Keratinocyte (primary cell): ENCODE data around the gene MINK1. TPM values are rescaled to one million over a fixed set of nuclear protein-coding genes. Genes with fewer than 3 reads are reported as not detected.
A peak's percentile ranks its signal among the peaks of the same experiment; 100 is the strongest.

Source experiments
- DNase-seq: peaks from one replicate; pipeline ENCODE4 v3.0.0-alpha.2; 2011; ENCODE audit warnings: low read depth, missing footprints, low spot score
- FAIRE-seq: peaks from 2 replicates; lab custom pipeline; 2011; peaks lifted over from hg19 to GRCh38; lab: Jason Lieb, UNC
- H2AFZ ChIP-seq: 2 replicates; pipeline ENCODE4 v1.6.0; 2012; ENCODE audit warnings: low read length, control low read depth, inconsistent platforms; ENCODE audit not compliant: control insufficient read depth
- H3K27ac ChIP-seq: 2 replicates; pipeline ENCODE4 v1.5.1; 2011; ENCODE audit warnings: low read length; ENCODE audit not compliant: control insufficient read depth, insufficient read depth
- H3K27me3 ChIP-seq: 3 replicates; pipeline ENCODE4 v1.6.0; 2011; ENCODE audit warnings: low read length; ENCODE audit not compliant: control insufficient read depth, insufficient read depth; ENCODE audit errors: extremely low read depth
- H3K36me3 ChIP-seq, 2 experiments: 2 replicates in 1 of 2; 3 replicates in 1 of 2; pipeline ENCODE4 v1.5.1; 2011; ENCODE audit warnings: low read length in 2 of 2, mild to moderate bottlenecking in 1 of 2; ENCODE audit not compliant: control insufficient read depth in 2 of 2, insufficient read depth in 2 of 2; ENCODE audit errors: extremely low read depth in 1 of 2
- H3K4me1 ChIP-seq: 3 replicates; pipeline ENCODE4 v1.5.1; 2011; ENCODE audit warnings: low read length; ENCODE audit not compliant: control insufficient read depth, insufficient read depth; ENCODE audit errors: extremely low read depth
- H3K4me2 ChIP-seq: 3 replicates; pipeline ENCODE4 v1.6.0; 2011; ENCODE audit warnings: low read depth, low read length; ENCODE audit not compliant: control insufficient read depth, insufficient read depth; ENCODE audit errors: extremely low read depth
- H3K4me3 ChIP-seq, 3 experiments: fragments of 200-600 bp in 1 of 3; sonication (generic) in 1 of 3; 2 replicates in 2 of 3; 3 replicates in 1 of 3; pipeline ENCODE4 v1.5.1; 2011 to 2016; ENCODE audit warnings: low read length in 3 of 3, mild to moderate bottlenecking in 3 of 3, control low read depth in 2 of 3, inconsistent platforms in 1 of 3, low read depth in 1 of 3, mixed read lengths in 1 of 3, mixed run types in 1 of 3, moderate library complexity in 1 of 3; ENCODE audit not compliant: control insufficient read depth in 2 of 3, insufficient read depth in 2 of 3; ENCODE audit errors: extremely low read depth in 1 of 3
- H3K79me2 ChIP-seq: 2 replicates; pipeline ENCODE4 v1.6.0; 2012; ENCODE audit warnings: low read length; ENCODE audit not compliant: control insufficient read depth, insufficient read depth
- H3K9ac ChIP-seq: 3 replicates; pipeline ENCODE4 v1.6.0; 2011; ENCODE audit warnings: low read length; ENCODE audit not compliant: control insufficient read depth, insufficient read depth; ENCODE audit errors: extremely low read depth
- H3K9me1 ChIP-seq: 3 replicates; pipeline ENCODE4 v1.6.0; 2011; ENCODE audit warnings: low read length; ENCODE audit not compliant: control insufficient read depth, insufficient read depth; ENCODE audit errors: extremely low read depth
- H3K9me3 ChIP-seq: 2 replicates; pipeline ENCODE4 v1.5.1; 2012; ENCODE audit warnings: low read depth, low read length; ENCODE audit not compliant: control insufficient read depth
- H4K20me1 ChIP-seq: 3 replicates; pipeline ENCODE4 v1.6.0; 2011; ENCODE audit warnings: low read length; ENCODE audit not compliant: control insufficient read depth, insufficient read depth; ENCODE audit errors: extremely low read depth
- EZH2 ChIP-seq: IDR thresholded peaks from one replicate; pipeline ENCODE4 v1.6.1; 2012; ENCODE audit warnings: inconsistent platforms, mild to moderate bottlenecking, low read length, moderate library complexity
- dilution Hi-C: fragments of 300-500 bp; cut with MboI; formaldehyde crosslinking; loops from one replicate; pipeline ENCODE4 v1.7.0; 2020; ENCODE audit warnings: low sequenced_read_pairs; ENCODE audit not compliant: extremely low pct_ligation_motif_present
- polyA plus RNA-seq, 5 experiments: library from polyadenylated mRNA; depleted of rRNA in 3 of 5; stranded (reverse) in 3 of 5; stranded (forward) in 1 of 5; unstranded in 1 of 5; fragments of >200 nt; gene quantifications; 1 replicate in 1 of 5; 2 replicates in 3 of 5; 3 replicates in 1 of 5; pipeline versions ENCODE4 v1.2.1 to v1.2.3, GENCODE V29; 2011 to 2012; ENCODE audit warnings: missing spikeins in 2 of 5, low read depth in 1 of 5, low replicate concordance in 1 of 5
- TF ChIP-seq, protein P1 (sequence below), 3 experiments: IDR thresholded peaks in 1 of 3; conservative IDR thresholded peaks in 1 of 3; optimal IDR thresholded peaks in 1 of 3; 2 replicates in 2 of 3; 3 replicates in 1 of 3; pipeline versions ENCODE3 to v1.5.1; 2011; ENCODE audit warnings: low read length in 3 of 3, mild to moderate bottlenecking in 3 of 3, moderate library complexity in 2 of 3, control low read depth in 1 of 3, inconsistent platforms in 1 of 3; ENCODE audit not compliant: insufficient read depth in 2 of 3; ENCODE audit errors: extremely low read depth in 1 of 3

Gene MINK1
- polyA plus RNA-seq, 1 donor (not counting 4 experiments of a cell fraction or from before 2014, with no cell fraction given), result 82.8 TPM

GRCh38 chr17:4934173-4934979 is 101.2 kb downstream of the MINK1 start:
- H3K27ac ChIP-seq, result no peak overlapping the region
- peaks cover 17% of the 10 kb centered on the region for H3K79me2 ChIP-seq
- no peak for FAIRE-seq
- no peaks in the 10 kb centered on the region for H4K20me1 ChIP-seq
- H3K4me2 ChIP-seq, result no peak overlapping the region
- H2AFZ ChIP-seq, result no peak overlapping the region
- H3K27me3 ChIP-seq, result no peaks in the 10 kb centered on the region
- peaks cover 10 to 19% of the 10 kb centered on the region in 2 experiments for H3K36me3 ChIP-seq
- H3K9ac ChIP-seq, result peak overlapping the region; percentile 28
- peaks cover 13% of the 10 kb centered on the region for H3K4me1 ChIP-seq
- H3K9me1 ChIP-seq, result no peaks in the 10 kb centered on the region
- TF ChIP-seq EZH2, result no peak
- TF ChIP-seq, protein P1, sequence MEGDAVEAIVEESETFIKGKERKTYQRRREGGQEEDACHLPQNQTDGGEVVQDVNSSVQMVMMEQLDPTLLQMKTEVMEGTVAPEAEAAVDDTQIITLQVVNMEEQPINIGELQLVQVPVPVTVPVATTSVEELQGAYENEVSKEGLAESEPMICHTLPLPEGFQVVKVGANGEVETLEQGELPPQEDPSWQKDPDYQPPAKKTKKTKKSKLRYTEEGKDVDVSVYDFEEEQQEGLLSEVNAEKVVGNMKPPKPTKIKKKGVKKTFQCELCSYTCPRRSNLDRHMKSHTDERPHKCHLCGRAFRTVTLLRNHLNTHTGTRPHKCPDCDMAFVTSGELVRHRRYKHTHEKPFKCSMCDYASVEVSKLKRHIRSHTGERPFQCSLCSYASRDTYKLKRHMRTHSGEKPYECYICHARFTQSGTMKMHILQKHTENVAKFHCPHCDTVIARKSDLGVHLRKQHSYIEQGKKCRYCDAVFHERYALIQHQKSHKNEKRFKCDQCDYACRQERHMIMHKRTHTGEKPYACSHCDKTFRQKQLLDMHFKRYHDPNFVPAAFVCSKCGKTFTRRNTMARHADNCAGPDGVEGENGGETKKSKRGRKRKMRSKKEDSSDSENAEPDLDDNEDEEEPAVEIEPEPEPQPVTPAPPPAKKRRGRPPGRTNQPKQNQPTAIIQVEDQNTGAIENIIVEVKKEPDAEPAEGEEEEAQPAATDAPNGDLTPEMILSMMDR (optimal IDR thresholded peaks at IDR 0.05 in 1 of 3, IDR thresholded peaks at IDR 0.05 in 1 of 3, conservative IDR thresholded peaks at IDR 0.05 in 1 of 3; ENCODE audit: extremely low read depth in 1 of 3, insufficient read depth in 2 of 3, low read length in 3 of 3), result peak; percentile 20 to 50 (median 40)
- no peak overlapping the region for H3K4me3 ChIP-seq
- dilution Hi-C loops, result no loop called here
- DNase-seq, result no peak
- H3K9me3 ChIP-seq, result no peaks in the 10 kb centered on the region

GRCh38 chr17:4935650-4936049 is 102.5 kb downstream of the MINK1 start:
- dilution Hi-C loops, result no loop called here
- TF ChIP-seq, protein P1 (optimal IDR thresholded peaks at IDR 0.05 in 1 of 3, IDR thresholded peaks at IDR 0.05 in 1 of 3, conservative IDR thresholded peaks at IDR 0.05 in 1 of 3; ENCODE audit: extremely low read depth in 1 of 3, insufficient read depth in 2 of 3, low read length in 3 of 3), result no peak
- TF ChIP-seq EZH2, result no peak
- Histone ChIP-seq H3K9me1 (no peaks in the 10 kb centered on the region), H2AFZ (no peak overlapping the region), H3K27ac (no peak overlapping the region), H3K79me2 (peaks cover 21% of the 10 kb centered on the region), H3K9ac (no peak overlapping the region), H3K27me3 (no peaks in the 10 kb centered on the region), H3K36me3 (peaks cover 10 to 19% of the 10 kb centered on the region in 2 experiments), H3K9me3 (no peaks in the 10 kb centered on the region), H3K4me2 (no peak overlapping the region), H3K4me3 (no peak overlapping the region), H3K4me1 (peaks cover 13% of the 10 kb centered on the region), H4K20me1 (no peaks in the 10 kb centered on the region)
- FAIRE-seq (no peak), DNase-seq (no peak)
